MCF 10A (cell line): ENCODE measurements around the gene POLA1. TPM values are rescaled to one million over a fixed set of nuclear protein-coding genes. Genes with fewer than 3 reads are reported as not detected.

Source experiments
- BruUV-seq: library from RNA; stranded (reverse); fragments of 400-500 nt; replicated peaks from 2 replicates; lab custom pipeline; 2021; lab: Mats Ljungman, UMichigan
- CTCF ChIA-PET: fragments of 300-600 bp; sonication (Branson Sonifier 250); formaldehyde crosslinking; extraction: SDS; loops from one replicate; lab custom pipeline; 2021; ENCODE audit warnings: antibody characterized with exemption, inconsistent platforms; lab: Yijun Ruan, JAX
- POLR2A ChIA-PET: fragments of 300-600, 350-650 bp; sonication (Branson Sonifier 250); formaldehyde crosslinking; extraction: SDS; loops from one replicate; lab custom pipeline; 2020; ENCODE audit warnings: antibody characterized with exemption, inconsistent platforms; lab: Yijun Ruan, JAX
- DNase-seq: peaks from one replicate; pipeline ENCODE4 v3.0.0-alpha.2; 2018; ENCODE audit not compliant: unreplicated experiment
- H3K27ac Mint-ChIP-seq: one replicate; pipeline ENCODE4 v1.8.0; 2022; ENCODE audit warnings: mild to moderate bottlenecking, low read depth, mixed read lengths; ENCODE audit not compliant: unreplicated experiment
- H3K27me3 Mint-ChIP-seq: one replicate; pipeline ENCODE4 v1.8.0; 2022; ENCODE audit warnings: mixed read lengths; ENCODE audit not compliant: insufficient read depth, unreplicated experiment
- H3K36me3 Mint-ChIP-seq: one replicate; pipeline ENCODE4 v1.8.0; 2022; ENCODE audit warnings: mild to moderate bottlenecking, moderate library complexity, mixed read lengths; ENCODE audit not compliant: insufficient read depth, unreplicated experiment
- H3K4me1 Mint-ChIP-seq: one replicate; pipeline ENCODE4 v1.8.0; 2022; ENCODE audit warnings: mixed read lengths; ENCODE audit not compliant: insufficient read depth, unreplicated experiment
- H3K4me3 Mint-ChIP-seq: one replicate; pipeline ENCODE4 v1.8.0; 2022; ENCODE audit warnings: mild to moderate bottlenecking, moderate library complexity, mixed read lengths; ENCODE audit not compliant: unreplicated experiment
- H3K9me3 Mint-ChIP-seq: one replicate; pipeline ENCODE4 v1.8.0; 2022; ENCODE audit warnings: mixed read lengths; ENCODE audit not compliant: unreplicated experiment
- intact Hi-C: fragments of 100-400 bp; cut with micrococcal nuclease; formaldehyde crosslinking; loops from 2 replicates; pipeline ENCODE4 v1.14.1; 2022
- total RNA-seq: library from RNA; stranded (reverse); gene quantifications from 2 replicates; pipeline ENCODE4 v1.2.3, GENCODE V29; 2022
- TF ChIP-seq, protein P1 (sequence below): fragments of 200-600 bp; IDR thresholded peaks from one replicate; pipeline ENCODE4 v1.8.0; 2022; ENCODE audit warnings: antibody characterized with exemption, mild to moderate bottlenecking; ENCODE audit not compliant: unreplicated experiment

POLA1 gene
- total RNA-seq, 1 experiment from 2014 or later, result 9.8 TPM

DNA sequence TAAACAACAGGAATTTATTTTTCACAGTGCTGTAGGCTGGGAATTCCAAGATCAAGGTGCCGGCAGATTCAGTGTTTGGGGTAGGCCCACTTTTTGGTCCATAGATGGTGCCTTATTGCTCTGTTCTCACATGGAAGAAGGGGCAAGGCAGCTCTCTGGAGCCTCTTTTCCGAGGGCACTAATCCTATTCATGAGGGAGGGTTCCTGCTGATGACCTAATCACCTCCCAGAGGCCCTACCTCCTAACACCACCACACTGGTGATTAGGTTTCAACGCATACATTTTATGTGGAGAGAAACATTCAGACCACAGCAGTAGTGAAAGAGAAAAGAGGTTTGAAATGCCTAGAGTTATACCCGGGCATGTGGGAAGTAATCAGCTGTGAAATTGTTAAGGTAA, 1.4 kb upstream of the POLA1 start:
- intact Hi-C loops, result no loop called here
- Mint-ChIP-seq H3K27me3 (no peaks in the 10 kb centered on the region), H3K36me3 (no peaks in the 10 kb centered on the region), H3K4me1 (no peaks in the 10 kb centered on the region), H3K9me3 (no peaks in the 10 kb centered on the region), H3K27ac (no peak overlapping the region), H3K4me3 (no peak overlapping the region)
- no peak for DNase-seq
- ChIA-PET CTCF (interaction anchor here (0.6 kb wide), 2 partner anchors 139 to 215 kb away, joined by 3 read pairs; no protein-coding TSS in a partner anchor), POLR2A (no interaction called here)
- BruUV-seq, result no TSS peak
- TF ChIP-seq, protein P1, sequence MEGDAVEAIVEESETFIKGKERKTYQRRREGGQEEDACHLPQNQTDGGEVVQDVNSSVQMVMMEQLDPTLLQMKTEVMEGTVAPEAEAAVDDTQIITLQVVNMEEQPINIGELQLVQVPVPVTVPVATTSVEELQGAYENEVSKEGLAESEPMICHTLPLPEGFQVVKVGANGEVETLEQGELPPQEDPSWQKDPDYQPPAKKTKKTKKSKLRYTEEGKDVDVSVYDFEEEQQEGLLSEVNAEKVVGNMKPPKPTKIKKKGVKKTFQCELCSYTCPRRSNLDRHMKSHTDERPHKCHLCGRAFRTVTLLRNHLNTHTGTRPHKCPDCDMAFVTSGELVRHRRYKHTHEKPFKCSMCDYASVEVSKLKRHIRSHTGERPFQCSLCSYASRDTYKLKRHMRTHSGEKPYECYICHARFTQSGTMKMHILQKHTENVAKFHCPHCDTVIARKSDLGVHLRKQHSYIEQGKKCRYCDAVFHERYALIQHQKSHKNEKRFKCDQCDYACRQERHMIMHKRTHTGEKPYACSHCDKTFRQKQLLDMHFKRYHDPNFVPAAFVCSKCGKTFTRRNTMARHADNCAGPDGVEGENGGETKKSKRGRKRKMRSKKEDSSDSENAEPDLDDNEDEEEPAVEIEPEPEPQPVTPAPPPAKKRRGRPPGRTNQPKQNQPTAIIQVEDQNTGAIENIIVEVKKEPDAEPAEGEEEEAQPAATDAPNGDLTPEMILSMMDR, result no peak

DNA sequence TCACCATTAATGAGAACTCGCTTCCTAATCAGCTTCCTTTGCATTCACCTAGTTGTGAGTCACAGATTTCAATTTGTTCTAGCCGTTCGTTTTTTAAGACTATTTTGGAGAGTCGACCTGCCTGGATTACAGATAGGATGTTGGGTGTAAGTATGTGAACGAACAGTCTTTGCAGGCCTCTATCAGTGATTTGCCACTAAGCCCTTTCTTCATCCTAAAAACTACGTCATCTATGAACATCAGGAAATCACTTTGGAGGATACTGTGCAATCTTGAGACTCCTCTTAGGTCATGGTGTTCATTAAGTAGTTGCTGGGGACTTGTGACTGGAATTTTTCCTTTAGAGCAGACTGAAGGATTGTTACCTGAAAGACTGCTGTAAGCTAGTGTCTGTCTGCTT, 1.1 kb downstream of the POLA1 start:
- DNase-seq, result no peak
- H3K9me3 Mint-ChIP-seq, result no peaks in the 10 kb centered on the region
- ChIA-PET CTCF (interaction anchor here (0.6 kb wide), 1 partner anchor 1109 kb away, joined by 3 read pairs; no protein-coding TSS in a partner anchor), POLR2A (interaction anchor here (0.7 to 0.9 kb wide), 3 partner anchors 11 to 19 kb away, joined by 3 to 4 read pairs (median 4); no protein-coding TSS in a partner anchor)
- TF ChIP-seq, protein P1, result no peak
- H3K36me3 Mint-ChIP-seq, result no peaks in the 10 kb centered on the region
- H3K4me1 Mint-ChIP-seq, result no peaks in the 10 kb centered on the region
- peak overlapping the region; percentile 88 for H3K4me3 Mint-ChIP-seq
- intact Hi-C loops, result no loop called here
- no peaks in the 10 kb centered on the region for H3K27me3 Mint-ChIP-seq
- H3K27ac Mint-ChIP-seq, result peak overlapping the region; percentile 75
- BruUV-seq, result no TSS peak

- Mint-ChIP-seq H3K27ac (no peak overlapping the region), H3K36me3 (no peaks in the 10 kb centered on the region), H3K4me1 (no peaks in the 10 kb centered on the region), H3K9me3 (no peaks in the 10 kb centered on the region), H3K4me3 (no peak overlapping the region), H3K27me3 (no peaks in the 10 kb centered on the region)
- TF ChIP-seq, protein P1, result no peak
- intact Hi-C loops, result no loop called here
- BruUV-seq, result no TSS peak
- POLR2A ChIA-PET, result no interaction called here
- CTCF ChIA-PET, result interaction anchor here (0.6 kb wide), 2 partner anchors 616 to 1079 kb away, joined by 3 to 4 read pairs; no protein-coding TSS in a partner anchor
- no peak for DNase-seq
Observed at GRCh38 chrX:24696294-24696693, 2.6 kb downstream of the POLA1 start.

DNA sequence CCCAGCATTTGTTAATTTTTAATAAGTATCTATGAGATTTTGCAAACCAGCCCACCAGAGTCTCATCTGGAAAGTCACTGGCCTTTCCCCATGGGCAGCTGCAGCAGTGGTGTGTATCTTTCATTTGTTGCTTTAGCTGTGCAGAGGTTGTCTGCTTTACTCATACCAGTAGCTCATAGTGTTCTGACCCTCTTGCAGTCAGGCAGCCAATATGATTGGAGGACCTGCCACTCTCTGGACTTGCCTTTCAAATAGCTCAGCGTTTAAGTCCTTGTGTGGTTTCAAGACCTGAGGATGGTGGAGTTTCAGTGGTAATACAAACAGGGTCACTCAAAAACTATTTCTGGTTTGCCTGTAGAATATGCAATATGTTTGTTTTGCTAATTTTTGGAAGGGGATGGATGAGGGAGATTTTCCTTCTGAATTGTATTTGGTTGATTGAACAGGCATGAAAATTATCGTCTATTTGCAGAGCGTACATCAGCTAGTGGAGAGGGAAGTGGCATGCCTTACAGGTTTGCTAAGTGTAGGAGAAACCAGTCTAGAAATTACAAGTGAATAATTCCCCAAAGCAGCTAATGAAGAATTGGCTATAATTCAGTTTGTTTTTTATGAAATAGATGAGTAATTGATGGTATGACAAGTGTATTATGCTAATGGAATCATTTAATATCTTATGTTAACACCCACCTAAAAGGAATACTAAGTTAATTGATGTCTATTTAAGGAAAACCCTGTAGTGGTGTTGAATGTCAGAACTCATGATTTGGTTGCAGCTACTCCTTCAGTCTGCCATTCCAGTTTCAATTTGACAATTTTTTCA, 8.9 kb downstream of the POLA1 start:
- POLR2A ChIA-PET, result no interaction called here
- Mint-ChIP-seq H3K27me3 (peaks cover 13% of the 10 kb centered on the region), H3K9me3 (no peaks in the 10 kb centered on the region), H3K4me1 (no peaks in the 10 kb centered on the region), H3K36me3 (peaks cover 20% of the 10 kb centered on the region), H3K27ac (no peak overlapping the region), H3K4me3 (no peak overlapping the region)
- BruUV-seq, result no TSS peak
- CTCF ChIA-PET, result interaction anchor here (0.6 to 0.7 kb wide), 2 partner anchors 9 to 563 kb away, joined by 3 read pairs; no protein-coding TSS in a partner anchor
- intact Hi-C loops, result no loop called here
- DNase-seq, result no peak
- TF ChIP-seq, protein P1, result no peak
